ENCODE measurements around the gene NMU.

DNA sequence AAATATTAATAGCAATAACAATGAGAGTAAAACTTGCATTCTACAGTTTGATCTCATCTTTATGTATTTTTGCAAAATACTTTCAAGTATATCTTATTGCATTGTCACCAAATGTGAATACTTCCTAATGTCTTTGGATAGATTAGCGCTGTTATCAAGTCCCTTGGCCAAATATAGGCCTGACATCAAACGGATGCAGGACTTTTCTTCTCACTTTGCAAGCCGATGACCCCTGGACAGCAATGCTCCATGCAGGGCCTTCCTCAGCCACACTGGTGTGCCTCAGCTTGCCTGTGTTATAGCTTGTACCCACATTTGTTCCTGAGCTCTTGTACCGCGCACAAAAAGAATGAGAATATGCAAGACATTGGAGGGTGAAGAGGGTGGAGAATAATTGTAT is 18.0 kb upstream of the NMU start:
- TF ChIP-seq CTCF (IDR thresholded peaks at IDR 0.05; ENCODE audit: low read depth, low read length) (no peak), POLR2A (IDR thresholded peaks at IDR 0.05; ENCODE audit: extremely low read depth, insufficient read length) (no peak)
- TF ChIP-seq, protein P1, sequence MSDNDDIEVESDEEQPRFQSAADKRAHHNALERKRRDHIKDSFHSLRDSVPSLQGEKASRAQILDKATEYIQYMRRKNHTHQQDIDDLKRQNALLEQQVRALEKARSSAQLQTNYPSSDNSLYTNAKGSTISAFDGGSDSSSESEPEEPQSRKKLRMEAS (IDR thresholded peaks at IDR 0.05; ENCODE audit: low read depth, low read length), result no peak

Measured in NB4 (cell line).